Measurements from ENCODE around the gene ZBTB40.

Gene ZBTB40

GRCh38 chr1:22533244-22533895, 81.7 kb downstream of the ZBTB40 start:
- Histone ChIP-seq H3K4me3 (ENCODE audit: insufficient read depth, low read length, poor library complexity, severe bottlenecking) (no peak overlapping the region), H3K27ac (ENCODE audit: low read depth, low read length) (no peak overlapping the region), H2AFZ (ENCODE audit: low read depth, low read length, severe bottlenecking) (no peak overlapping the region), H4K20me1 (ENCODE audit: low read depth, low read length) (no peaks in the 10 kb centered on the region), H3K9me2 (replicated peaks; ENCODE audit: insufficient read depth, low read length) (no peaks in the 10 kb centered on the region), H3K36me3 (ENCODE audit: low read length) (no peaks in the 10 kb centered on the region), H3K4me2 (ENCODE audit: low read depth, low read length, poor library complexity, severe bottlenecking) (no peak overlapping the region), H3K9ac (ENCODE audit: low read length) (no peak overlapping the region), H3K79me2 (ENCODE audit: insufficient read depth, low read length) (no peaks in the 10 kb centered on the region), H3K27me3 (ENCODE audit: low read length) (no peaks in the 10 kb centered on the region), H3F3A (ENCODE audit: insufficient read depth) (no peaks in the 10 kb centered on the region), H3K9me3 (ENCODE audit: insufficient read depth, low read length) (no peaks in the 10 kb centered on the region)
- TF ChIP-seq CTCF (IDR thresholded peaks at IDR 0.05; ENCODE audit: insufficient read depth, low read length, poor library complexity, severe bottlenecking): no peak

- Histone ChIP-seq H3F3A (ENCODE audit: insufficient read depth) (no peaks in the 10 kb centered on the region), H3K27me3 (ENCODE audit: low read length) (no peaks in the 10 kb centered on the region), H3K27ac (ENCODE audit: low read depth, low read length) (no peak overlapping the region), H3K36me3 (ENCODE audit: low read length) (no peaks in the 10 kb centered on the region), H3K9ac (ENCODE audit: low read length) (no peak overlapping the region), H3K9me2 (replicated peaks; ENCODE audit: insufficient read depth, low read length) (no peaks in the 10 kb centered on the region), H3K9me3 (ENCODE audit: insufficient read depth, low read length) (no peaks in the 10 kb centered on the region), H3K4me3 (ENCODE audit: insufficient read depth, low read length, poor library complexity, severe bottlenecking) (no peak overlapping the region), H3K79me2 (ENCODE audit: insufficient read depth, low read length) (no peaks in the 10 kb centered on the region), H2AFZ (ENCODE audit: low read depth, low read length, severe bottlenecking) (no peak overlapping the region), H3K4me2 (ENCODE audit: low read depth, low read length, poor library complexity, severe bottlenecking) (no peak overlapping the region), H4K20me1 (ENCODE audit: low read depth, low read length) (no peaks in the 10 kb centered on the region)
- TF ChIP-seq CTCF (IDR thresholded peaks at IDR 0.05; ENCODE audit: insufficient read depth, low read length, poor library complexity, severe bottlenecking): no peak
- TF ChIP-seq EZH2phosphoT487 (conservative IDR thresholded peaks at IDR 0.05; ENCODE audit: low read length): no peak
Observed at GRCh38 chr1:22534951-22535350, 83.3 kb downstream of the ZBTB40 start.

GRCh38 chr1:22535399-22535798, 83.7 kb downstream of the ZBTB40 start:
- H4K20me1 ChIP-seq (ENCODE audit: low read depth, low read length): no peaks in the 10 kb centered on the region
- no peaks in the 10 kb centered on the region for H3K27me3 ChIP-seq (ENCODE audit: low read length)
- no peaks in the 10 kb centered on the region for H3K79me2 ChIP-seq (ENCODE audit: insufficient read depth, low read length)
- H3F3A ChIP-seq (ENCODE audit: insufficient read depth): no peaks in the 10 kb centered on the region
- no peak overlapping the region for H3K4me2 ChIP-seq (ENCODE audit: low read depth, low read length, poor library complexity, severe bottlenecking)
- no peak overlapping the region for H2AFZ ChIP-seq (ENCODE audit: low read depth, low read length, severe bottlenecking)
- no peak overlapping the region for H3K9ac ChIP-seq (ENCODE audit: low read length)
- no peak overlapping the region for H3K27ac ChIP-seq (ENCODE audit: low read depth, low read length)
- no peak overlapping the region for H3K4me3 ChIP-seq (ENCODE audit: insufficient read depth, low read length, poor library complexity, severe bottlenecking)
- TF ChIP-seq CTCF (IDR thresholded peaks at IDR 0.05; ENCODE audit: insufficient read depth, low read length, poor library complexity, severe bottlenecking) (no peak), EZH2phosphoT487 (conservative IDR thresholded peaks at IDR 0.05; ENCODE audit: low read length) (no peak)
- H3K9me2 ChIP-seq (replicated peaks; ENCODE audit: insufficient read depth, low read length): no peaks in the 10 kb centered on the region
- H3K9me3 ChIP-seq (ENCODE audit: insufficient read depth, low read length): no peaks in the 10 kb centered on the region
- no peaks in the 10 kb centered on the region for H3K36me3 ChIP-seq (ENCODE audit: low read length)
